Neural progenitor cell (in vitro differentiated cells): ENCODE results near the gene LHFPL2. TPM values are rescaled to one million over a fixed set of nuclear protein-coding genes. Genes with fewer than 3 reads are reported as not detected.

ENCODE experiments used
- DNase-seq: peaks from one replicate; pipeline ENCODE4 v3.0.0-alpha.2; 2016; ENCODE audit warnings: low spot score
- H2AFZ ChIP-seq: fragments of 200-600 bp; sonication (generic); replicated peaks from 2 replicates; pipeline ENCODE4 v1.6.1; 2016; ENCODE audit warnings: antibody characterized with exemption
- H3F3A ChIP-seq: fragments of 200-600 bp; sonication (generic); 2 replicates; pipeline ENCODE4 v1.6.1; 2016; ENCODE audit warnings: antibody characterized with exemption, low read depth
- H3K27ac ChIP-seq: fragments of 200-600 bp; sonication (generic); 2 replicates; pipeline ENCODE4 v1.5.1; 2016; ENCODE audit warnings: mild to moderate bottlenecking
- H3K27me3 ChIP-seq: fragments of 200-600 bp; sonication (generic); 2 replicates; pipeline ENCODE4 v1.6.1; 2016; ENCODE audit warnings: mild to moderate bottlenecking, moderate library complexity
- H3K36me3 ChIP-seq: fragments of 200-600 bp; sonication (generic); 2 replicates; pipeline ENCODE4 v1.5.1; 2016
- H3K4me1 ChIP-seq: fragments of 200-600 bp; sonication (generic); 2 replicates; pipeline ENCODE4 v1.6.1; 2016; ENCODE audit warnings: mixed run types
- H3K4me2 ChIP-seq: fragments of 200-600 bp; sonication (generic); 2 replicates; pipeline ENCODE4 v1.6.1; 2016
- H3K4me3 ChIP-seq: fragments of 200-600 bp; sonication (generic); 2 replicates; pipeline ENCODE4 v1.5.1; 2016
- H3K79me2 ChIP-seq: fragments of 200-600 bp; sonication (generic); 2 replicates; pipeline ENCODE4 v1.6.1; 2016; ENCODE audit warnings: low read depth
- H3K9ac ChIP-seq: fragments of 200-600 bp; sonication (generic); 2 replicates; pipeline ENCODE4 v1.6.1; 2016
- H3K9me3 ChIP-seq: fragments of 200-600 bp; sonication (generic); 2 replicates; pipeline ENCODE4 v1.5.1; 2016; ENCODE audit warnings: low read depth
- H4K20me1 ChIP-seq: fragments of 200-600 bp; sonication (generic); 2 replicates; pipeline ENCODE4 v1.6.1; 2016; ENCODE audit warnings: low read depth
- H3K27ac Mint-ChIP-seq: 3 replicates; pipeline ENCODE4 v1.8.0; 2021; ENCODE audit warnings: mixed read lengths
- H3K27me3 Mint-ChIP-seq: 2 replicates; pipeline ENCODE4 v1.8.0; 2022; ENCODE audit warnings: low read depth, mild to moderate bottlenecking, inconsistent platforms, moderate library complexity, mixed read lengths; ENCODE audit not compliant: insufficient read depth
- H3K36me3 Mint-ChIP-seq: 3 replicates; pipeline ENCODE4 v1.8.0; 2021; ENCODE audit warnings: mixed read lengths
- H3K4me1 Mint-ChIP-seq: 3 replicates; pipeline ENCODE4 v1.8.0; 2021; ENCODE audit warnings: mixed read lengths
- H3K4me3 Mint-ChIP-seq: 3 replicates; pipeline ENCODE4 v1.8.0; 2021; ENCODE audit warnings: mild to moderate bottlenecking, moderate library complexity, mixed read lengths
- H3K9me3 Mint-ChIP-seq: 3 replicates; pipeline ENCODE4 v1.8.0; 2020; ENCODE audit warnings: mixed read lengths
- EZH2 ChIP-seq: fragments of 200-600 bp; sonication (generic); IDR thresholded peaks from 2 replicates; pipeline ENCODE4 v1.6.1; 2017; ENCODE audit warnings: antibody characterized with exemption, mild to moderate bottlenecking, moderate library complexity
- EZH2phosphoT487 ChIP-seq: fragments of 200-600 bp; sonication (generic); IDR thresholded peaks from 2 replicates; pipeline ENCODE4 v1.6.1; 2017; ENCODE audit warnings: antibody characterized with exemption
- total RNA-seq: library from RNA; depleted of rRNA; stranded (reverse); fragments of >200 nt; gene quantifications from 2 replicates; pipeline ENCODE4 v1.2.3, GENCODE V29; 2015; ENCODE audit warnings: low replicate concordance
- TF ChIP-seq, protein P1 (sequence below): fragments of 200-600 bp; sonication (generic); IDR thresholded peaks from 2 replicates; pipeline ENCODE4 v1.5.1; 2017; ENCODE audit warnings: antibody characterized with exemption, mild to moderate bottlenecking

LHFPL2 gene
- total RNA-seq, 1 donor from 2014 or later: 21.1 TPM

- H3K27me3 Mint-ChIP-seq: no peaks in the 10 kb centered on the region
- no peak overlapping the region for H3K27ac Mint-ChIP-seq
- no peaks in the 10 kb centered on the region for H3K4me1 ChIP-seq
- H3K4me1 Mint-ChIP-seq: peaks cover 16% of the 10 kb centered on the region
- H3K9me3 ChIP-seq: no peaks in the 10 kb centered on the region
- no peak overlapping the region for H3K27ac ChIP-seq
- H3K79me2 ChIP-seq: no peaks in the 10 kb centered on the region
- H3K9me3 Mint-ChIP-seq: peaks cover 3% of the 10 kb centered on the region
- H4K20me1 ChIP-seq: no peaks in the 10 kb centered on the region
- no peak overlapping the region for H3K4me3 Mint-ChIP-seq
- peaks cover 7% of the 10 kb centered on the region for H3K36me3 Mint-ChIP-seq
- TF ChIP-seq, protein P1, sequence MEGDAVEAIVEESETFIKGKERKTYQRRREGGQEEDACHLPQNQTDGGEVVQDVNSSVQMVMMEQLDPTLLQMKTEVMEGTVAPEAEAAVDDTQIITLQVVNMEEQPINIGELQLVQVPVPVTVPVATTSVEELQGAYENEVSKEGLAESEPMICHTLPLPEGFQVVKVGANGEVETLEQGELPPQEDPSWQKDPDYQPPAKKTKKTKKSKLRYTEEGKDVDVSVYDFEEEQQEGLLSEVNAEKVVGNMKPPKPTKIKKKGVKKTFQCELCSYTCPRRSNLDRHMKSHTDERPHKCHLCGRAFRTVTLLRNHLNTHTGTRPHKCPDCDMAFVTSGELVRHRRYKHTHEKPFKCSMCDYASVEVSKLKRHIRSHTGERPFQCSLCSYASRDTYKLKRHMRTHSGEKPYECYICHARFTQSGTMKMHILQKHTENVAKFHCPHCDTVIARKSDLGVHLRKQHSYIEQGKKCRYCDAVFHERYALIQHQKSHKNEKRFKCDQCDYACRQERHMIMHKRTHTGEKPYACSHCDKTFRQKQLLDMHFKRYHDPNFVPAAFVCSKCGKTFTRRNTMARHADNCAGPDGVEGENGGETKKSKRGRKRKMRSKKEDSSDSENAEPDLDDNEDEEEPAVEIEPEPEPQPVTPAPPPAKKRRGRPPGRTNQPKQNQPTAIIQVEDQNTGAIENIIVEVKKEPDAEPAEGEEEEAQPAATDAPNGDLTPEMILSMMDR: no peak
- TF ChIP-seq EZH2phosphoT487 (no peak), EZH2 (no peak)
- DNase-seq: no peak
- no peak overlapping the region for H3K4me3 ChIP-seq
- H2AFZ ChIP-seq: no peak overlapping the region
- no peak overlapping the region for H3K4me2 ChIP-seq
- H3F3A ChIP-seq: no peaks in the 10 kb centered on the region
- H3K36me3 ChIP-seq: no peaks in the 10 kb centered on the region
- H3K27me3 ChIP-seq: no peaks in the 10 kb centered on the region
- no peak overlapping the region for H3K9ac ChIP-seq
Measured at GRCh38 chr5:78595458-78595921, 53.1 kb downstream of the LHFPL2 start.

DNA sequence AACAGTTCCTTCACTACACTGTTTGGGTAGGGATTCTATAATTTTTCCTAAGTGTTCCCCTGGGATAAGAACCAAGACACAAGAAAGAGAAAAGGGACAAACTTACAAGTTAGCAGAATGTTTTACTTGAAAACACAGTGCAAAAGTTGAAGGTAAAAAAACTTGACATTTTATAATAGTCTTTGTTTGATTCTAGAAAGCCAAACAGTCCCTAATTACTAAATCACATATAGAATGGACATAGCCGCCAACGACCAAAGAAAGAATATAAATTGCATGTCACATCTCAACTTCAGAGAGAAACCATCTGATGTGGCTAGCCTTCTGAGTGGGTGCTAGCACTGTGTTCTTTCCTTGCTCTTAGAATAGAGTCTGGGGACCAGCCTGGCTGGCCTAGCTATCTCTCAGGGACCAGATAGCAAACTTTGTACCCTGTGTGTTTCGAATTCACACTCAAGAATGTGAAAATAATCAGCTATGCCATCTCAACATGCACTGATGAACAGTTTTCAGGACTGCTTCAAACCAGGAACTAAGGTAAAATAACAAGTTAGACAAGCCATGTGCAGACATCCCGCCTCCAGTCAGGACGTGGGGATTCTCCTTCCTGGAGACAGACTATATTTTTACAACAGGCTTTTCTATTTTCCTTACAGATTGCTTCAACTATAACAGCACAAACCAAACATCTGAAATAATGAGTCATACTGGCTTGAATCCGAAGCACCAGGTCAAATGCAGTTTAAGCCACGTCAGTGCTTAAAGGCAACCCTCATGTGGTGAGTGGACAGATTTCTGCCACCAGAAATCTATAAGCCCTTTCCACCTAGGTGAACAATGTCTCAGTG is 53.7 kb downstream of the LHFPL2 start:
- Mint-ChIP-seq H3K27me3 (no peaks in the 10 kb centered on the region), H3K9me3 (peaks cover 3% of the 10 kb centered on the region), H3K36me3 (peaks cover 12% of the 10 kb centered on the region), H3K4me1 (peaks cover 16% of the 10 kb centered on the region), H3K27ac (no peak overlapping the region), H3K4me3 (no peak overlapping the region)
- no peaks in the 10 kb centered on the region for H3K36me3 ChIP-seq
- no peaks in the 10 kb centered on the region for H4K20me1 ChIP-seq
- no peak overlapping the region for H3K4me2 ChIP-seq
- DNase-seq: no peak
- no peak overlapping the region for H3K27ac ChIP-seq
- no peak overlapping the region for H2AFZ ChIP-seq
- H3K4me1 ChIP-seq: no peaks in the 10 kb centered on the region
- H3K9ac ChIP-seq: no peak overlapping the region
- no peaks in the 10 kb centered on the region for H3F3A ChIP-seq
- no peaks in the 10 kb centered on the region for H3K9me3 ChIP-seq
- TF ChIP-seq, protein P1: no peak
- TF ChIP-seq EZH2phosphoT487 (no peak), EZH2 (no peak)
- no peaks in the 10 kb centered on the region for H3K79me2 ChIP-seq
- H3K4me3 ChIP-seq: no peak overlapping the region
- H3K27me3 ChIP-seq: no peaks in the 10 kb centered on the region

DNA sequence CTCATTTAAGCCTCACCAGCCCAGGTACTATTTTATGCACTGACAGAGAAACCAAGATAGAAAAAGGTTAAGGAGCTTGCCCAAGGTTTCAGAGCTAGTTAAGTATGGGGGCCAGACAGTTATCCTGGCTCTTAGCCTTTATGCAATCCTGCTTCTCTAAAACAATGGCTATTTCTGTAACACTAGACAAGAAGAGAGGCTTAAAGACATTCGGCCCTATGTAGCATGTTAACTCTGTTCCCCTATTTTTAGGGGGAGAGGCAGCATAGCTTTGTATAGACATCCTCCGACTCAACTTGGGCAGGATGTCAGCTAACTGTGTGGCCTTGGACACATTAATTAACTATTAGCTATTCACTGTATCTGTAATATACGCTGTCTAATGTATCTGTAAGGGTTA is 54.6 kb downstream of the LHFPL2 start:
- Histone ChIP-seq H2AFZ (no peak overlapping the region), H4K20me1 (no peaks in the 10 kb centered on the region), H3K4me3 (no peak overlapping the region), H3K9ac (no peak overlapping the region), H3K79me2 (no peaks in the 10 kb centered on the region), H3K4me2 (no peak overlapping the region), H3K4me1 (no peaks in the 10 kb centered on the region), H3K36me3 (no peaks in the 10 kb centered on the region), H3K27ac (no peak overlapping the region), H3K27me3 (no peaks in the 10 kb centered on the region), H3F3A (no peaks in the 10 kb centered on the region), H3K9me3 (no peaks in the 10 kb centered on the region)
- TF ChIP-seq, protein P1: no peak
- Mint-ChIP-seq H3K4me1 (peaks cover 16% of the 10 kb centered on the region), H3K9me3 (peaks cover 2% of the 10 kb centered on the region), H3K27me3 (no peaks in the 10 kb centered on the region), H3K27ac (no peak overlapping the region), H3K36me3 (peaks cover 10% of the 10 kb centered on the region), H3K4me3 (no peak overlapping the region)
- no peak for DNase-seq
